ENCODE data around the gene OR2F2.

- TF ChIP-seq ARNT (IDR thresholded peaks at IDR 0.05): no peak
- no peak for TF ChIP-seq BHLHE40 (IDR thresholded peaks at IDR 0.05; ENCODE audit: borderline replicate concordance)
- TF ChIP-seq HDGF (IDR thresholded peaks at IDR 0.05; ENCODE audit: borderline replicate concordance): no peak
- no peak for TF ChIP-seq FOXM1 (IDR thresholded peaks at IDR 0.05; ENCODE audit: borderline replicate concordance)
- no peak for TF ChIP-seq SP1 (IDR thresholded peaks at IDR 0.05)
- TF ChIP-seq FOXA1 (IDR thresholded peaks at IDR 0.05): no peak
- no peak for TF ChIP-seq PKNOX1 (IDR thresholded peaks at IDR 0.05)
- TF ChIP-seq ELF4 (IDR thresholded peaks at IDR 0.05): no peak
- no peak for TF ChIP-seq L3MBTL2 (conservative IDR thresholded peaks at IDR 0.05)
- no peak for TF ChIP-seq NFRKB (IDR thresholded peaks at IDR 0.05)
- no peak for TF ChIP-seq SUZ12 (IDR thresholded peaks at IDR 0.05)
- TF ChIP-seq LEF1 (IDR thresholded peaks at IDR 0.05; ENCODE audit: borderline replicate concordance): no peak
- TF ChIP-seq CTBP1 (IDR thresholded peaks at IDR 0.05; ENCODE audit: borderline replicate concordance): no peak
- no peak for TF ChIP-seq FOXK2 (IDR thresholded peaks at IDR 0.05)
Measured at GRCh38 chr7:143886826-143887477, 48.1 kb upstream of the OR2F2 start.

Data from HEK293T (cell line).